Hematopoietic multipotent progenitor cell treated with erythropoietin and hydrocortisone succinate and interleukin-3 and kit ligand, for 15 days (in vitro differentiated cells): ENCODE data around the gene PRKAG1.

Source experiments
- DNase-seq: peaks from one replicate; pipeline ENCODE4 v3.0.0-alpha.2; 2015; ENCODE audit warnings: low spot score

The PRKAG1 gene

GRCh38 chr12:49049566-49050224 lies 31.1 kb upstream of the PRKAG1 start:
- DNase-seq = no peak

GRCh38 chr12:49048953-49049352 lies 30.4 kb upstream of the PRKAG1 start:
- DNase-seq = no peak

DNA sequence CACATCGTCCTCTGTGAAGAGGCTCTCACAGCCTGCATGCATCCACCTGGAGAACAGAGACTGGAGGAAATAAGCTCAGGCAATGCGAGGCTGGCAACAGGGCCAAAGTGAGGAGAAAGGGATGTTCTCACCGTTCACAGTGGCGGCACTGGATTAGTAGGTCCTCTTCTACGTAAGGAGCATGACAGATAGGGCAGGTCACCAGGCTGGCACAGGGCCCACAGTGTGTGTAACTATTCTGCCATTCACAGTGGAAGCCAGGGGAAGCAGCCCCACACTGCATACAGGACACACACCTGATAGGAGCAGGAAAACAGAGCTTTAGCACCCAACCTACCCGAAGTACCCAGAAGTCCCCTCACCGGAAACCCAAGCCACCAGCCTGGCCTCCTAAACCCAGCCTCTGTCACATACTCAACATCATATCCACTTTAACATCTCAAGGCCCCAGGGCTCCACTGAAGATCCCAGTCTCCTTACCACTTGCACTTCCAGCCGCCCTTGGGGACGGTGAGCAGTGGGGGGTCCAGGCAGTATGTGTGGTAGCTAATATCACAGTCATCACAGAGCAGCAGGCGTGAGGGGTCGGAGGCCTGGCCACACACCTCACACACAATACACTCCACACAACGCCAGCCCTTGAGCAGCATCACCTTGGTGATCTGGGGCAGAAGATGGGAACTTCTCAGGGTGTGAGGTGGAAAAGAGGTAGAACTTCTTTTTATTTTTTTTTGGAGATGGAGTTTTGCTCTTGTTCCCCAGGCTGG lies 27.7 kb upstream of the PRKAG1 start:
- no peak for DNase-seq

GRCh38 chr12:49044660-49045059 lies 26.1 kb upstream of the PRKAG1 start:
- no peak for DNase-seq

- peak; percentile 76 for DNase-seq
These were observed 25.3 kb upstream of the PRKAG1 start for GRCh38 chr12:49043856-49044258.

DNA sequence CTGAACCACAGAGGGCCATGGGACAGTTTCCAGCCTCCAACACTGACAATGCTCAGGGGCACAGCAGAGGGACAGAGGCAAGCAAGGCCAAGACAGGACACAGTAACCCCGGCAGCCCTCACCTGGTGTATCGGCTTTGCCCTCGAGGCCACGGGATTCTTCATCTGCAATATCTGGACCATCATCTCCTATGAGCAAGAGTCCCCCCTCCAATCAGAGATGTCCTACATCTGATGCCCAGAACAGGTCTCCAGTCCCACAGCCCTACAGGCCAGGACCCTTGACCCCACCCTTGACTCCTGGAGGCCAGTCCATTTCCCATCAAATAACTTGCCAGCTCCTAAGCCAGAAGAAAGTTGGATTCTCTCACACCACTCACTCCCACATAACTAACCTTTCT lies 24.7 kb upstream of the PRKAG1 start:
- no peak for DNase-seq

GRCh38 chr12:49041881-49042484 lies 23.4 kb upstream of the PRKAG1 start:
- DNase-seq = no peak

DNA sequence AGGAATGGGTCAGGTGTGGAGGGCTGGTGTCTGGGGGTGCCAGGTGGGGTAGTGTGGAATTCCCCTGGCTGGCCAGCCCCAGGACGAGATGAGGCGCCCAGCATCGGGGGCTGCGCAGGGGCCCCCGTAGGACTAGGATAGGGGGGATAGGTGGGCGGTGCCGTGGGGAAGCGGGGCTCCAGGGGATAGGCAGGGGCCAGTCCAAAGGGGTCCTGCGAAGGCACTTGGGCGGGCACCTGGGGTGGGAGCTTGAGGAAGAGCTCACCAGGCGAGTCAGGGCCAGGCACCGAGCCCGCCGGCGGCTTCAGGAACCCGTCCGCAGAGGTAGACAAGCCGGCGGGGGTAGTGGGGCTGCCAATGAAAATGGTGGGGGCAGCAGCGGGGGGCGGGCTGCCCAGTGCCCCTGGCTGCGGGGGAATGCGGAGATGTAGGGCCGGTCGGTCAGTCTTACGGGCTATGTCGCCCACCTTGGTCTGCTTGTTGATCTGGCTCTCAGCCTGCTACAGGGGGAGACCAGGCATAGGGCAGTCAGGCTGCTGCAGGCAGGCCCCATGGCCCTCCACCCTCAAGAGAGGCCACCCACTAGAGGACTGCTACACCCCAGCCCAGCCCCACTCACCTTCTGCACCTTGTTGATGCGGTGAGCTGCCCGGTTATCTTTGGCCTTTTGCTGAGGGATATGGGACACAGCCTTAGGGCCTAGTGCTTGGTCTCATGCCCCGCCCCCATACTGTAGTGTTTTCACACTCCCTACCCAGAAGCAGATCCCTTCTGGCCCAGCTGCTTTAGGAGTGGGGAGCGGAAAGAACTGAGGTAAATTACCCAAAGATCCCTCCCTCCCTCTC lies 22.7 kb upstream of the PRKAG1 start:
- no peak for DNase-seq

- DNase-seq = no peak
These were observed 21.8 kb upstream of the PRKAG1 start for GRCh38 chr12:49040364-49040855.

- no peak for DNase-seq
These were observed 21.1 kb upstream of the PRKAG1 start for GRCh38 chr12:49039421-49040363.

- DNase-seq = no peak
These were observed 19.8 kb upstream of the PRKAG1 start for GRCh38 chr12:49038291-49038955.

DNA sequence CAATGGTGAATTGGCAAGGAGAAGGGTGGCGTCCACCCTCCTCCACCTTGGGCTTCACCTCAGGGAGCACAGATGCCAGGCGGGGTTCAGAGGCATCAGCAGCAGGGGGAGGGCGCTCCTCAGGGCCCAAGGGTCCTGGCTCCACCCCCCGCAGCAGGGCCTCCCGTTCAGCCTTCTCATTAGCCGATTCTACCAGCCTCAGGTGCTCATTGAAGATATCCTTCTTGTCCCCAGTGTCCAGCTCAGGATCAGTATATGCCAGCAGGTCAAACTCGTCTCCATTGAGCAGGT lies 19.3 kb upstream of the PRKAG1 start:
- DNase-seq = no peak

GRCh38 chr12:49037111-49037946 lies 18.8 kb upstream of the PRKAG1 start:
- no peak for DNase-seq

- no peak for DNase-seq
These were observed 17.5 kb upstream of the PRKAG1 start for GRCh38 chr12:49036029-49036428.

- no peak for DNase-seq
These were observed 15.7 kb upstream of the PRKAG1 start for GRCh38 chr12:49034286-49034622.

- DNase-seq = no peak
These were observed 15.2 kb upstream of the PRKAG1 start for GRCh38 chr12:49033611-49034285.

- DNase-seq = no peak
These were observed 14.3 kb upstream of the PRKAG1 start for GRCh38 chr12:49032679-49033447.

DNA sequence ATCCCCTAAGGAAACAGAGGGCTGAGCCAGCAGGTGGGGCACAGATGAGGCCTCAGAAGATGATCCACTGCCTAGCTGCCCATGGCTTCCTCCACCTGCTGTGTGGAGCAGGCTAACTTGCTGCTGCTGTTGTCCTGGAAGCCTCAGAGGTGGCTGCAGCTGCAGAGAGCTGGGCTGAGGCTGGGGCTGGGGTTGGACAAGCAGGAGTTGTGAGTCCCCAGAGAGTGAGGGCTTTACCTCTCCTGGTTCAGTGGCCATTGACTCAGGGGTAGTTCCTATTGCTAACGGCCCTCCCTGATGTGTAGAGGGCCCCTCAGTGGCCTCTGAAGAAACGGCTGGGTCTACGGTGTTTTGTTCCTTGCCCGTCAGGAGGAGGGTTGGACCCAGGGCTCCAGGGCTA lies 13.7 kb upstream of the PRKAG1 start:
- no peak for DNase-seq
